Ovary (tissue), 9 donors: ENCODE results near the gene CAMKMT. TPM values are rescaled to one million over a fixed set of nuclear protein-coding genes. Genes with fewer than 3 reads are reported as not detected.

Experiments
- DNase-seq, 5 donors: peaks; one replicate each; pipeline ENCODE4 v3.0.0-alpha.2; 2019 to 2020
- H3K27ac ChIP-seq, 2 donors: fragments of 200-600 bp; one replicate each; pipeline versions ENCODE4 v1.5.1 to v1.8.0; 2019 to 2022
- H3K27me3 ChIP-seq: fragments of 200-600 bp; one replicate; pipeline ENCODE4 v1.8.0; 2022
- H3K36me3 ChIP-seq: fragments of 200-600 bp; sonication (generic); one replicate; pipeline ENCODE4 v1.5.1; 2019
- H3K4me1 ChIP-seq: one replicate; pipeline ENCODE4 v1.8.1; 2013; ENCODE audit warnings: mild to moderate bottlenecking, moderate library complexity; ENCODE audit not compliant: insufficient read depth
- H3K4me3 ChIP-seq: fragments of 200-600 bp; sonication (generic); one replicate; pipeline ENCODE4 v1.5.1; 2017
- H3K9me3 ChIP-seq, 2 donors: fragments of 200-600 bp in 1 of 2; sonication (generic) in 1 of 2; one replicate each; pipeline versions ENCODE4 v1.5.1 to v1.8.1; 2013 to 2019; ENCODE audit warnings: mild to moderate bottlenecking in 1 of 2, moderate library complexity in 1 of 2
- CTCF ChIP-seq, 3 donors: fragments of 450-650 bp in 2 of 3; fragments of 200-600 bp in 1 of 3; IDR thresholded peaks; one replicate each; pipeline versions ENCODE4 v1.5.1 to v1.8.0; 2016 to 2022; ENCODE audit warnings: antibody characterized with exemption in 3 of 3, mild to moderate bottlenecking in 1 of 3
- EP300 ChIP-seq: sonication (generic); formaldehyde crosslinking; IDR thresholded peaks from one replicate; pipeline ENCODE4 v1.6.1; 2017; ENCODE audit warnings: antibody characterized with exemption
- POLR2A ChIP-seq: fragments of 450-650 bp; IDR thresholded peaks from one replicate; pipeline ENCODE4 v1.6.1; 2017; ENCODE audit warnings: antibody characterized with exemption, mild to moderate bottlenecking, moderate library complexity
- WGBS, 3 donors: extraction: QIAGEN DNeasy Blood & Tissue Kit in 1 of 3; methylation state at CpG; one replicate each; pipeline versions ENCODE4 v1.1.5 to v1.1.7; 2013 to 2017; 5-methylcytosine and 5-hydroxymethylcytosine counted together
- intact Hi-C, 4 donors: fragments of 100-400 bp; cut with DNase I; formaldehyde crosslinking; loops; one replicate each; pipeline versions ENCODE4 v1.11.0 to v1.15.1; 2022 to 2023
- polyA plus RNA-seq, 2 donors: library from polyadenylated mRNA; stranded (reverse); fragments of 200-250 nt in 1 of 2; fragments of 350-450 nt in 1 of 2; fragmentation: Illumina TruSeq in 1 of 2; extraction: RNeasy Lipid Tissue Mini Kit (QIAGEN cat#74804) in 1 of 2; gene quantifications; one replicate each; pipeline ENCODE4 v1.2.3, GENCODE V29; 2013 to 2014
- total RNA-seq, 7 donors: library from RNA; depleted of rRNA in 2 of 7; stranded (reverse); fragments of >200 nt in 2 of 7; fragmentation: NEBNext Ultra II Directional in 3 of 7; extraction: Animal tissue kit (Norgen Biotek cat#: 25700) in 3 of 7; gene quantifications; one replicate each; pipeline versions ENCODE4 v1.1.0 to v1.2.4, GENCODE V29; 2016 to 2023
- donor health status: DM: no; HTN: no; CAD: no; lungs with moderate emphysema.
- donor health status: DM: no; HTN: no; CAD: no.
- donor health status: Bipolar disorder and iron deficiency.
- donor health status: DM: yes; HTN: yes; CAD: no.
- donor health status: DM: no; HTN: no; CAD: no.
- donor health status: DM: yes; HTN: yes; CAD: no.

CAMKMT gene
- total and polyA plus RNA-seq, 9 donors, result 3.5 to 10.7 (median 8.9) TPM

GRCh38 chr2:44551497-44551896 is 189.8 kb downstream of the CAMKMT start:
- WGBS, 3 donors, result 87 to 88% (median 88%) methylated on average over 1 of the region's 1 CpG
- H3K27ac ChIP-seq, result no peak overlapping the region
- TF ChIP-seq POLR2A, result no peak
- TF ChIP-seq EP300, result no peak
- TF ChIP-seq CTCF (IDR thresholded peaks at IDR 0.05), result no peak
- no peaks in the 10 kb centered on the region for H3K4me1 ChIP-seq
- H3K36me3 ChIP-seq, result no peaks in the 10 kb centered on the region
- H3K27me3 ChIP-seq, result no peaks in the 10 kb centered on the region
- H3K9me3 ChIP-seq, result no peaks in the 10 kb centered on the region
- intact Hi-C loops, result no loop called here
- no peak for DNase-seq
- no peak overlapping the region for H3K4me3 ChIP-seq

GRCh38 chr2:44553456-44553855 is 191.7 kb downstream of the CAMKMT start:
- TF ChIP-seq POLR2A, result no peak
- no peak for TF ChIP-seq CTCF (IDR thresholded peaks at IDR 0.05)
- no peak for TF ChIP-seq EP300
- Histone ChIP-seq H3K27ac (no peak overlapping the region), H3K4me3 (no peak overlapping the region), H3K36me3 (no peaks in the 10 kb centered on the region), H3K27me3 (no peaks in the 10 kb centered on the region), H3K9me3 (no peaks in the 10 kb centered on the region), H3K4me1 (no peaks in the 10 kb centered on the region)
- intact Hi-C loops, result no loop called here
- 81 to 85% (median 82%) methylated on average over 4 of the region's 4 CpGs for WGBS, 3 donors
- no peak for DNase-seq

GRCh38 chr2:44555700-44556099 is 194.0 kb downstream of the CAMKMT start:
- TF ChIP-seq EP300 (no peak), POLR2A (no peak)
- Histone ChIP-seq H3K27me3 (no peaks in the 10 kb centered on the region), H3K27ac (no peak overlapping the region), H3K9me3 (no peaks in the 10 kb centered on the region), H3K36me3 (no peaks in the 10 kb centered on the region), H3K4me1 (no peaks in the 10 kb centered on the region), H3K4me3 (no peak overlapping the region)
- DNase-seq, result no peak
- intact Hi-C loops, result no loop called here

GRCh38 chr2:44559108-44559507 is 197.4 kb downstream of the CAMKMT start:
- Histone ChIP-seq H3K9me3 (no peaks in the 10 kb centered on the region), H3K4me3 (no peak overlapping the region), H3K27me3 (no peaks in the 10 kb centered on the region), H3K36me3 (no peaks in the 10 kb centered on the region), H3K27ac (no peak overlapping the region), H3K4me1 (no peaks in the 10 kb centered on the region)
- 88 to 100% (median 95%) methylated on average over 1 of the region's 1 CpG for WGBS, 3 donors
- TF ChIP-seq EP300, result no peak
- TF ChIP-seq CTCF (IDR thresholded peaks at IDR 0.05), result no peak
- no peak for TF ChIP-seq POLR2A
- no peak for DNase-seq
- intact Hi-C loops, result no loop called here

- H3K27ac ChIP-seq, result no peak overlapping the region
- H3K4me3 ChIP-seq, result no peak overlapping the region
- no peaks in the 10 kb centered on the region for H3K36me3 ChIP-seq
- intact Hi-C loops, result no loop called here
- DNase-seq, result no peak
- WGBS, 3 donors, result 81 to 82% (median 81%) methylated on average over 4 of the region's 4 CpGs
- H3K27me3 ChIP-seq, result no peaks in the 10 kb centered on the region
- H3K9me3 ChIP-seq, result no peaks in the 10 kb centered on the region
- TF ChIP-seq CTCF (IDR thresholded peaks at IDR 0.05) (no peak), EP300 (no peak), POLR2A (no peak)
- no peaks in the 10 kb centered on the region for H3K4me1 ChIP-seq
Measured at GRCh38 chr2:44560352-44560751, 198.6 kb downstream of the CAMKMT start.
